Measurements from ENCODE around the gene BPIFA3. TPM values are rescaled to one million over a fixed set of nuclear protein-coding genes. Genes with fewer than 3 reads are reported as not detected.

The BPIFA3 gene
- total RNA-seq, 1 donor = not detected

DNA sequence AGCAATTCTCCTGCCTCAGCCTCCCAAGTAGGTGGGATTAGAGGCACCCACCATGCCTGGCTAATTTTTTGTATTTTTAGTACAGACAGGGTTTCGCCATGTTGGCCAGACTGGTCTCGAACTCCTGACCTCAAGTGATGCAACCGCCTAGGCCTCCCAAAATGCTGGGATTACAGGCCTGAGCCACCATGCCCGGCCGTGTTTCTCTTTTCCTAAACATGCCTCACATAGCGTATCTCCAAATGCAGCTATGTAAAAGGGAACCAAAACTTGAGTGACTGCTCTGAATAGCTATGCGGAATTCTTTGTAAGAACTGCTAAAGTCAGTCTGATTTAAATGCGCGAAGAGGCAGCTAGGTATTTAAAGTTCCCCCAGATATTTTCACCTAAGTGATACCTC lies 28.7 kb upstream of the BPIFA3 start:
- TF ChIP-seq, protein P1, sequence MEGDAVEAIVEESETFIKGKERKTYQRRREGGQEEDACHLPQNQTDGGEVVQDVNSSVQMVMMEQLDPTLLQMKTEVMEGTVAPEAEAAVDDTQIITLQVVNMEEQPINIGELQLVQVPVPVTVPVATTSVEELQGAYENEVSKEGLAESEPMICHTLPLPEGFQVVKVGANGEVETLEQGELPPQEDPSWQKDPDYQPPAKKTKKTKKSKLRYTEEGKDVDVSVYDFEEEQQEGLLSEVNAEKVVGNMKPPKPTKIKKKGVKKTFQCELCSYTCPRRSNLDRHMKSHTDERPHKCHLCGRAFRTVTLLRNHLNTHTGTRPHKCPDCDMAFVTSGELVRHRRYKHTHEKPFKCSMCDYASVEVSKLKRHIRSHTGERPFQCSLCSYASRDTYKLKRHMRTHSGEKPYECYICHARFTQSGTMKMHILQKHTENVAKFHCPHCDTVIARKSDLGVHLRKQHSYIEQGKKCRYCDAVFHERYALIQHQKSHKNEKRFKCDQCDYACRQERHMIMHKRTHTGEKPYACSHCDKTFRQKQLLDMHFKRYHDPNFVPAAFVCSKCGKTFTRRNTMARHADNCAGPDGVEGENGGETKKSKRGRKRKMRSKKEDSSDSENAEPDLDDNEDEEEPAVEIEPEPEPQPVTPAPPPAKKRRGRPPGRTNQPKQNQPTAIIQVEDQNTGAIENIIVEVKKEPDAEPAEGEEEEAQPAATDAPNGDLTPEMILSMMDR (IDR thresholded peaks at IDR 0.05; ENCODE audit: insufficient read depth, low read depth, low read length) = no peak
- no peak for DNase-seq (ENCODE audit: low read depth)
- H3K4me3 ChIP-seq (ENCODE audit: low read depth, low read length) = no peak overlapping the region

DNA sequence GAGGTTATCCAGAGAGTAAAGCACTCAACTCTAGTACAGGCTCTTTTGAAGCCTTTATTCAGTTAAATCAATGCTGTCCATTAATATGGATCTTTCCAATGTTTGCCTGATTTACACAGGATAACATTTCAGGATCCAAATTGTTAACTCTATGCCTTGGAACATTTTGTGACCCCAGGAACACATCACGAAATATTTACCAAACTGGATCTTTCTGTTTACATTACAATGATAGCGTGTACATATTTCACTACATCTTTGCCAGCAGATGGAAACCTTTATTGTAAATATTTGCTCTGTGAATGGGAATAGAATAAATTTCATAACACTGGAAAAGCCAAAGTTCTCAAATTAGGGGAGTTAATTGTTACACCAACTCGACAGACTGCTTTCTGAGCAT lies 25.7 kb upstream of the BPIFA3 start:
- TF ChIP-seq, protein P1 (IDR thresholded peaks at IDR 0.05; ENCODE audit: insufficient read depth, low read depth, low read length) = no peak
- DNase-seq (ENCODE audit: low read depth) = no peak

DNA sequence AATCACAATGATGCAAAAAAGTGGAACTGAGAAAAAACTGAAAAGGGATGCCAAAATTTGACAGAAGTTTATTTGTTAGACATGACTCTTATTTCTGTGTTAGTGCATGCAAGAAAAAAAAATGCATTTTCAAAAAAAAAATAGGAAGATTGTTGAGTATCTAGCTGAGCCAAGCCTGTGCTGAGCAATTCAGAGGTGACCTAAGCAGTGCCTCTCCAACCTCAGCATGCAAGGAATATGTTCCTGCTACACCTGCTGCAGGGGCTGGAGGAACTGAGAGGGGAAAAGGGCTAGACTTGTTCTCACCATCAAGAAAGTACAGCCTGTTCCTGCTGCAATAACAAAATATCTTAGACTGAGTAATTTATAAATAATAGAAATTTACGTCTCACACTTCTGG lies 25.2 kb upstream of the BPIFA3 start:
- TF ChIP-seq, protein P1 (IDR thresholded peaks at IDR 0.05; ENCODE audit: insufficient read depth, low read depth, low read length) = no peak
- H3K4me3 ChIP-seq (ENCODE audit: low read depth, low read length) = no peak overlapping the region
- DNase-seq (ENCODE audit: low read depth) = no peak

More for the DNA sequence above, 25.7 kb upstream of the BPIFA3 start:
- H3K4me3 ChIP-seq (ENCODE audit: low read depth, low read length) = no peak overlapping the region

DNA sequence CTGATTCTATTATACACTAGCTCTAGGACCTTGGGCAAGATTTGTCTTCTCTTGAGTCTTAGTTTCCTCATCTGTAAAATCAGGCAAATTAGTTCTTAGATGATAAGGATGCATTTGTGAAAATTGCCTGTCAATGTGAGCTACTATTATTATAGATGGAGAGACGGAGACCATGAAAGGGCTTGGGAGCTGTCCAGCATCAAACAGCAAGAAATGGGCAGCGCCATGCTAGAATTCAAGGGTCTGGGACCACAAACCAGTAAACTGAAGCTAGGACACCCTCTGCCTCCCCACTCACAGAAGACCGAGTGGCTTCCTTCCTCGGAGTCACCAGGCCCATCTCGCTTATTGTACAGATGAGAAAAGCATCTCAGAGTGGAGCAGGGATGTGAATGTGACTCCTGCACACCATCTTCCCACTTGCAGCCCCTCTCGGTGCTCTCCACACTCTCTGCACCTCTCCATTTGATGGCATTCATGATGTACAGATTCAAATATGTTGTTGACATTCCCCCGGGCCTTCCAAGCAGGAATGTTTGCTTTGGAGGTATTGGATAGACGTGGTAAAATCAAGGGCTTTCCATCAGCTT lies 24.1 kb upstream of the BPIFA3 start:
- no peak overlapping the region for H3K4me3 ChIP-seq (ENCODE audit: low read depth, low read length)
- no peak for DNase-seq (ENCODE audit: low read depth)
- TF ChIP-seq, protein P1 (IDR thresholded peaks at IDR 0.05; ENCODE audit: insufficient read depth, low read depth, low read length) = no peak

DNA sequence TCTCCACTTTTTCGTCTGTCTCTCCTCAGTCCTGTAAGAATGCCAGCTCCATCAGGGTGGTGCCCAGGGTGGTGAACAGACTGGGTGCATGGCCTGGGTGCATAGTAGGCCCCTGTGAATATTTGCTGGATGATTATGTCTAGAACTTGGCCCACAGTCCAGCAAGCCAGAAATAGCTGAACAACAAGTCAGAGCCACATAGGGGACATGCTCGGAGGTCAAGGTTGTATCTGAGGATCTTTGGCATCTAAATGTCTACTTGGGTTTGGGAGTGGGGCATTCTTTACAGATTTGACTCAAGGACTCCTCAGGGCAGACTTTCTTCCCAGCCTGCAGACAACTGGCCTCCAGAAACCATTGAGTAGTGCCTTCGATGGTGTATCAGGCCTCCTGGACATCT lies 18.1 kb upstream of the BPIFA3 start:
- TF ChIP-seq, protein P1 (IDR thresholded peaks at IDR 0.05; ENCODE audit: insufficient read depth, low read depth, low read length) = no peak
- no peak for DNase-seq (ENCODE audit: low read depth)
- H3K4me3 ChIP-seq (ENCODE audit: low read depth, low read length) = no peak overlapping the region

DNA sequence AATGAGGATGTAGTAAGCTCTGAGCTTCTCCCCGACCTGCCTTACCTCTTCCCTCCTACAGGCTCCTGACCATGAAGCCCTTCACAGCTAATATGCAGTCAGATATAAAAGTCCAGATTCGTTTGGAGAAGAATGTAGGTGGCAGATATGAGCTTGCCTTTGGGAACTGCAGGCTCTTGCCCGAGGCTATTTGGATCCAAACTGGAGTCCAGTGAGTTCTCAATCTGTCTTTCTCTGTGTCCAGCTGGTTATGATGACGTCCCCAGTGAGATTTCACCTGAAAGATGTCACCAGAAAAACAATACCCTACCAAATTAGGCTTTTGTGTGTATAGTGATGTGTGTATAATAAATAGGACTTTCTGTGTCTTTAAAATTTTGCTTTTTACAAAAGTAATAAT lies 14.7 kb upstream of the BPIFA3 start:
- no peak overlapping the region for H3K4me3 ChIP-seq (ENCODE audit: low read depth, low read length)
- TF ChIP-seq, protein P1 (IDR thresholded peaks at IDR 0.05; ENCODE audit: insufficient read depth, low read depth, low read length) = no peak
- DNase-seq (ENCODE audit: low read depth) = no peak

DNA sequence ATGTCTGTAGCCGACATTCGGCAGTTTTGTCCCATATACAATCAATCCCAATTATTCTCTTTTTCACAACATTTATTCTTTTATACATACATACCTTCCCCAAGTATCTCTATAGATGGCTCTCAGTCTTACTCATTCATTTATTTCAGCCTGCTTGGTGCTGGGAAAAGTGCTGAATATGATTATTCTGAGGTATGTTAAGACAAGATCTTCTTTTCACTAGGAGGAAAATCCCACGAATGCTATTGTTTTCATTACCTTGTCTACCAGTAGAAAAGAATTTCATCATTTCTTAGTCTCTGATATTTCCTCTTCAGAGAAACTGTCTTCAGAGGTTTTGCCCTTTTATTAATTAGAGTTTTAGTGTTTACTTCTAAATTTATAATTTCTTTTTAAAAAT lies 13.7 kb upstream of the BPIFA3 start:
- TF ChIP-seq, protein P1 (IDR thresholded peaks at IDR 0.05; ENCODE audit: insufficient read depth, low read depth, low read length) = no peak
- DNase-seq (ENCODE audit: low read depth) = no peak
- H3K4me3 ChIP-seq (ENCODE audit: low read depth, low read length) = no peak overlapping the region
